ENCODE data around the gene RGS4. TPM values are rescaled to one million over a fixed set of nuclear protein-coding genes. Genes with fewer than 3 reads are reported as not detected.

Gene RGS4
- polyA plus RNA-seq, 3 donors = not detected

- Histone ChIP-seq H3K9me3 (replicated peaks in 1 of 2; ENCODE audit: control insufficient read depth in 1 of 2, insufficient read depth in 1 of 2, low read length in 2 of 2) (no peaks in the 10 kb centered on the region), H3K4me2 (replicated peaks; ENCODE audit: extremely low read depth, low read length, poor library complexity, severe bottlenecking) (no peak overlapping the region), H2AFZ (ENCODE audit: insufficient read depth, low read depth, low read length, poor library complexity, severe bottlenecking) (no peak overlapping the region), H3K27me3 (ENCODE audit: control insufficient read depth in 2 of 2, insufficient read depth in 2 of 2, low read length in 2 of 2) (peaks cover 22 to 25% of the 10 kb centered on the region in 2 donors), H3K9ac (ENCODE audit: insufficient read depth, low read length, poor library complexity, severe bottlenecking) (no peak overlapping the region), H3K79me2 (ENCODE audit: insufficient read depth, low read length) (no peaks in the 10 kb centered on the region), H4K20me1 (ENCODE audit: insufficient read depth, low read length) (no peaks in the 10 kb centered on the region), H3K27ac (ENCODE audit: low read depth in 1 of 2, low read length in 2 of 2) (no peak overlapping the region), H3K4me1 (ENCODE audit: control insufficient read depth in 1 of 2, insufficient read depth in 2 of 2, low read length in 2 of 2) (no peaks in the 10 kb centered on the region), H3K4me3 (replicated peaks in 1 of 3; ENCODE audit: low read depth in 2 of 3, low read length in 3 of 3) (no peak overlapping the region), H3K36me3 (replicated peaks in 1 of 2; ENCODE audit: control insufficient read depth in 1 of 2, insufficient read depth in 2 of 2, low read length in 2 of 2) (no peaks in the 10 kb centered on the region)
- intact Hi-C loops (cut with micrococcal nuclease) = no loop called here
- TF ChIP-seq, protein P1, sequence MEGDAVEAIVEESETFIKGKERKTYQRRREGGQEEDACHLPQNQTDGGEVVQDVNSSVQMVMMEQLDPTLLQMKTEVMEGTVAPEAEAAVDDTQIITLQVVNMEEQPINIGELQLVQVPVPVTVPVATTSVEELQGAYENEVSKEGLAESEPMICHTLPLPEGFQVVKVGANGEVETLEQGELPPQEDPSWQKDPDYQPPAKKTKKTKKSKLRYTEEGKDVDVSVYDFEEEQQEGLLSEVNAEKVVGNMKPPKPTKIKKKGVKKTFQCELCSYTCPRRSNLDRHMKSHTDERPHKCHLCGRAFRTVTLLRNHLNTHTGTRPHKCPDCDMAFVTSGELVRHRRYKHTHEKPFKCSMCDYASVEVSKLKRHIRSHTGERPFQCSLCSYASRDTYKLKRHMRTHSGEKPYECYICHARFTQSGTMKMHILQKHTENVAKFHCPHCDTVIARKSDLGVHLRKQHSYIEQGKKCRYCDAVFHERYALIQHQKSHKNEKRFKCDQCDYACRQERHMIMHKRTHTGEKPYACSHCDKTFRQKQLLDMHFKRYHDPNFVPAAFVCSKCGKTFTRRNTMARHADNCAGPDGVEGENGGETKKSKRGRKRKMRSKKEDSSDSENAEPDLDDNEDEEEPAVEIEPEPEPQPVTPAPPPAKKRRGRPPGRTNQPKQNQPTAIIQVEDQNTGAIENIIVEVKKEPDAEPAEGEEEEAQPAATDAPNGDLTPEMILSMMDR (IDR thresholded peaks at IDR 0.05) = no peak
- H3K4me1 Mint-ChIP-seq = no peaks in the 10 kb centered on the region
- H3K4me3 Mint-ChIP-seq = no peak overlapping the region
- peaks cover 15 to 30% (median 17%) of the 10 kb centered on the region in 3 donors for H3K27me3 Mint-ChIP-seq (ENCODE audit: low read depth in 3 of 3)
- H3K36me3 Mint-ChIP-seq = no peaks in the 10 kb centered on the region
- WGBS (ENCODE audit: insufficient coverage) = 100% methylated on average over 1 of the region's 1 CpG
- H3K9me3 Mint-ChIP-seq = peaks cover 0 to 2% (median 0%) of the 10 kb centered on the region in 7 donors
- H3K27ac Mint-ChIP-seq = no peak overlapping the region
- no peak for DNase-seq
Observed at GRCh38 chr1:163066168-163066567, 3.0 kb upstream of the RGS4 start.

DNA sequence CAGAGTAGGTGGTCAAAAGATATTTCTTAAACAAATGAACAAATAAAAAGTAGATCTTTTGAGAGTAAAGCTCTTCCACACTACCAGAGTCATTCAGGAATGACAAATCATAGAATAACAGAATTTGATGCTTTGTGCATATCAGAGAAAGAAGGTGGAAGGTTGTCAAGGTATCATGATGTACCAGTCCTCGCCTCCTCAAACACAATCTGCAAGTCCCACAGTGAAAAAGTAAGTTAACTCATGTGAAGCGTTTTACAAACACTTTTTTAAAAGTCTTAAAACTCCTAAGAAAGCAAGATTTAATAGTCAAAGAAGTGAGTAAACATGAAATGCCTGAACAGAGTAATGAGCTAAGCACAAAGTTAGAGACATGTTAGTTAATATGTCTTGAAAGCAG lies 2.5 kb upstream of the RGS4 start:
- Mint-ChIP-seq H3K36me3 (no peaks in the 10 kb centered on the region), H3K4me3 (no peak overlapping the region)

More for the DNA sequence above, 2.5 kb upstream of the RGS4 start:
- H3K27me3 ChIP-seq (ENCODE audit: control insufficient read depth in 2 of 2, insufficient read depth in 2 of 2, low read length in 2 of 2) = peaks cover 22 to 25% of the 10 kb centered on the region in 2 donors
- no peaks in the 10 kb centered on the region for H3K79me2 ChIP-seq (ENCODE audit: insufficient read depth, low read length)
- H3K27me3 Mint-ChIP-seq (ENCODE audit: low read depth in 3 of 3) = peaks cover 16 to 30% (median 17%) of the 10 kb centered on the region in 3 donors
- intact Hi-C loops (cut with micrococcal nuclease) = no loop called here
- no peaks in the 10 kb centered on the region for H3K9me3 ChIP-seq (replicated peaks in 1 of 2; ENCODE audit: control insufficient read depth in 1 of 2, insufficient read depth in 1 of 2, low read length in 2 of 2)
- H3K27ac Mint-ChIP-seq = no peak overlapping the region
- TF ChIP-seq, protein P1 (IDR thresholded peaks at IDR 0.05) = no peak
- no peaks in the 10 kb centered on the region for H3K36me3 ChIP-seq (replicated peaks in 1 of 2; ENCODE audit: control insufficient read depth in 1 of 2, insufficient read depth in 2 of 2, low read length in 2 of 2)
- H3K4me3 ChIP-seq (replicated peaks in 1 of 3; ENCODE audit: low read depth in 2 of 3, low read length in 3 of 3) = no peak overlapping the region
- H3K4me1 Mint-ChIP-seq = no peaks in the 10 kb centered on the region
- H3K27ac ChIP-seq (ENCODE audit: low read depth in 1 of 2, low read length in 2 of 2) = no peak overlapping the region
- no peak overlapping the region for H2AFZ ChIP-seq (ENCODE audit: insufficient read depth, low read depth, low read length, poor library complexity, severe bottlenecking)
- H3K4me1 ChIP-seq (ENCODE audit: control insufficient read depth in 1 of 2, insufficient read depth in 2 of 2, low read length in 2 of 2) = no peaks in the 10 kb centered on the region
- peaks cover 0 to 2% (median 0%) of the 10 kb centered on the region in 7 donors for H3K9me3 Mint-ChIP-seq
- H3K9ac ChIP-seq (ENCODE audit: insufficient read depth, low read length, poor library complexity, severe bottlenecking) = no peak overlapping the region
- no peak overlapping the region for H3K4me2 ChIP-seq (replicated peaks; ENCODE audit: extremely low read depth, low read length, poor library complexity, severe bottlenecking)
- H4K20me1 ChIP-seq (ENCODE audit: insufficient read depth, low read length) = no peaks in the 10 kb centered on the region
- no CpG with 5 or more reads among the region's 2 CpGs for WGBS (ENCODE audit: insufficient coverage)
- no peak for DNase-seq

Data from CD14-positive monocyte (primary cell).